ENCODE measurements around the gene HDAC7. TPM values are rescaled to one million over a fixed set of nuclear protein-coding genes. Genes with fewer than 3 reads are reported as not detected.

Gene HDAC7
- total and polyA plus RNA-seq, 4 donors, result 3.5 to 14.7 (median 7.2) TPM

GRCh38 chr12:47825173-47825639 is 5.5 kb upstream of the HDAC7 start:
- H3K27me3 ChIP-seq (ENCODE audit: control insufficient read depth in 4 of 4, insufficient read depth in 4 of 4, low read length in 3 of 4), result no peaks in the 10 kb centered on the region
- TF ChIP-seq RXRA (IDR thresholded peaks at IDR 0.05), result no peak
- no peak for TF ChIP-seq REST (IDR thresholded peaks at IDR 0.05)
- TF ChIP-seq ZBTB33 (IDR thresholded peaks at IDR 0.05), result no peak
- TF ChIP-seq HNF4G (IDR thresholded peaks at IDR 0.05), result no peak
- TF ChIP-seq RAD21 (IDR thresholded peaks at IDR 0.05), result no peak
- TF ChIP-seq YY1 (IDR thresholded peaks at IDR 0.05), result no peak
- no peak for TF ChIP-seq ATF3 (IDR thresholded peaks at IDR 0.05)
- TF ChIP-seq MAX (IDR thresholded peaks at IDR 0.05), result no peak
- no peak for TF ChIP-seq GABPA (IDR thresholded peaks at IDR 0.05 in 1 of 2, conservative IDR thresholded peaks at IDR 0.05 in 1 of 2)
- TF ChIP-seq SP1 (IDR thresholded peaks at IDR 0.05), result no peak
- no peak for TF ChIP-seq TAF1 (conservative IDR thresholded peaks at IDR 0.05)
- TF ChIP-seq JUND (IDR thresholded peaks at IDR 0.05), result no peak
- TF ChIP-seq EGR1 (IDR thresholded peaks at IDR 0.05; ENCODE audit: low read depth in 2 of 2), result no peak
- no peak for TF ChIP-seq FOXA1 (IDR thresholded peaks at IDR 0.05)
- TF ChIP-seq HNF4A (conservative IDR thresholded peaks at IDR 0.05), result no peak
- no peak for TF ChIP-seq FOXA2 (IDR thresholded peaks at IDR 0.05)
- no peak overlapping the region for H3K4me3 ChIP-seq (ENCODE audit: low read depth in 1 of 3, low read length in 3 of 3)
- no peak overlapping the region for H3K9ac ChIP-seq (ENCODE audit: low read depth in 1 of 2, low read length in 2 of 2)
- H3K36me3 ChIP-seq (ENCODE audit: control insufficient read depth in 4 of 4, insufficient read depth in 3 of 4, low read depth in 1 of 4, low read length in 3 of 4), result no peaks in the 10 kb centered on the region
- no peaks in the 10 kb centered on the region for H3K9me3 ChIP-seq (ENCODE audit: control insufficient read depth in 4 of 4, low read length in 3 of 4)
- H3K27ac ChIP-seq (ENCODE audit: low read depth in 1 of 2, low read length in 2 of 2), result no peak overlapping the region
- no peak for DNase-seq (ENCODE audit: low spot score)
- H3K4me1 ChIP-seq (ENCODE audit: control insufficient read depth in 4 of 4, insufficient read depth in 4 of 4, low read length in 3 of 4), result peaks cover 0 to 6% (median 2%) of the 10 kb centered on the region in 4 donors
- 88% methylated on average over 6 of the region's 6 CpGs for WGBS

- 92% methylated on average over 3 of the region's 3 CpGs for WGBS
- Histone ChIP-seq H3K36me3 (ENCODE audit: control insufficient read depth in 4 of 4, insufficient read depth in 3 of 4, low read depth in 1 of 4, low read length in 3 of 4) (no peaks in the 10 kb centered on the region), H3K9ac (ENCODE audit: low read depth in 1 of 2, low read length in 2 of 2) (no peak overlapping the region), H3K27me3 (ENCODE audit: control insufficient read depth in 4 of 4, insufficient read depth in 4 of 4, low read length in 3 of 4) (no peaks in the 10 kb centered on the region), H3K9me3 (ENCODE audit: control insufficient read depth in 4 of 4, low read length in 3 of 4) (no peaks in the 10 kb centered on the region), H3K27ac (ENCODE audit: low read depth in 1 of 2, low read length in 2 of 2) (no peak overlapping the region), H3K4me1 (ENCODE audit: control insufficient read depth in 4 of 4, insufficient read depth in 4 of 4, low read length in 3 of 4) (peaks cover 0 to 9% (median 5%) of the 10 kb centered on the region in 4 donors), H3K4me3 (ENCODE audit: low read depth in 1 of 3, low read length in 3 of 3) (no peak overlapping the region)
- no peak for DNase-seq (ENCODE audit: low spot score)
- TF ChIP-seq TAF1 (conservative IDR thresholded peaks at IDR 0.05) (no peak), JUND (IDR thresholded peaks at IDR 0.05) (no peak), NR2F2 (IDR thresholded peaks at IDR 0.05) (no peak), YY1 (IDR thresholded peaks at IDR 0.05) (no peak)
Measured at GRCh38 chr12:47824635-47825034, 4.9 kb upstream of the HDAC7 start.

Data from liver (tissue), 9 donors.